GM23338 (cell line): ENCODE results near the gene SGSH.

Experiments
- CREB1 ChIP-seq: fragments of 250-450 bp; sonication (Bioruptor Pico); IDR thresholded peaks from 2 replicates; pipeline ENCODE4 v1.5.0; 2020; ENCODE audit warnings: low read depth, mild to moderate bottlenecking, moderate library complexity
- ETS1 ChIP-seq: IDR thresholded peaks from 2 replicates; pipeline ENCODE4 v1.6.1; 2016; ENCODE audit warnings: antibody characterized with exemption
- EZH2 ChIP-seq: fragments of 200-600 bp; sonication (generic); IDR thresholded peaks from one replicate; pipeline ENCODE4 v1.8.0; 2017; ENCODE audit warnings: antibody characterized with exemption, mild to moderate bottlenecking, low read depth; ENCODE audit not compliant: unreplicated experiment
- EZH2phosphoT487 ChIP-seq: fragments of 200-600 bp; sonication (generic); IDR thresholded peaks from one replicate; pipeline ENCODE4 v1.8.1; 2018; ENCODE audit warnings: antibody characterized with exemption; ENCODE audit not compliant: unreplicated experiment
- NANOG ChIP-seq: IDR thresholded peaks from 2 replicates; pipeline ENCODE4 v1.6.1; 2016; ENCODE audit warnings: antibody characterized with exemption, borderline replicate concordance
- POLR2AphosphoS5 ChIP-seq: IDR thresholded peaks from 2 replicates; pipeline ENCODE4 v1.6.1; 2016; ENCODE audit warnings: antibody characterized with exemption, low read depth
- ZNF114 ChIP-seq: fragments of 250-450 bp; sonication (Bioruptor Pico); IDR thresholded peaks from 2 replicates; pipeline ENCODE4 v1.5.0; 2020; ENCODE audit warnings: mild to moderate bottlenecking, moderate library complexity
- TF ChIP-seq, protein P1 (sequence below), 2 experiments: fragments of 200-600 bp in 1 of 2; sonication (generic) in 1 of 2; conservative IDR thresholded peaks; 2 replicates each; pipeline versions ENCODE4 v1.5.1 to v1.6.1; 2016 to 2017; ENCODE audit warnings: antibody characterized with exemption in 2 of 2, low read depth in 2 of 2, mild to moderate bottlenecking in 2 of 2, moderate library complexity in 1 of 2
- TF ChIP-seq, protein P2 (sequence below): IDR thresholded peaks from one replicate; pipeline ENCODE4 v1.6.1; 2018; ENCODE audit warnings: antibody characterized with exemption; ENCODE audit not compliant: unreplicated experiment

GRCh38 chr17:80196652-80197051 lies 23.5 kb downstream of the SGSH start:
- TF ChIP-seq, protein P1, sequence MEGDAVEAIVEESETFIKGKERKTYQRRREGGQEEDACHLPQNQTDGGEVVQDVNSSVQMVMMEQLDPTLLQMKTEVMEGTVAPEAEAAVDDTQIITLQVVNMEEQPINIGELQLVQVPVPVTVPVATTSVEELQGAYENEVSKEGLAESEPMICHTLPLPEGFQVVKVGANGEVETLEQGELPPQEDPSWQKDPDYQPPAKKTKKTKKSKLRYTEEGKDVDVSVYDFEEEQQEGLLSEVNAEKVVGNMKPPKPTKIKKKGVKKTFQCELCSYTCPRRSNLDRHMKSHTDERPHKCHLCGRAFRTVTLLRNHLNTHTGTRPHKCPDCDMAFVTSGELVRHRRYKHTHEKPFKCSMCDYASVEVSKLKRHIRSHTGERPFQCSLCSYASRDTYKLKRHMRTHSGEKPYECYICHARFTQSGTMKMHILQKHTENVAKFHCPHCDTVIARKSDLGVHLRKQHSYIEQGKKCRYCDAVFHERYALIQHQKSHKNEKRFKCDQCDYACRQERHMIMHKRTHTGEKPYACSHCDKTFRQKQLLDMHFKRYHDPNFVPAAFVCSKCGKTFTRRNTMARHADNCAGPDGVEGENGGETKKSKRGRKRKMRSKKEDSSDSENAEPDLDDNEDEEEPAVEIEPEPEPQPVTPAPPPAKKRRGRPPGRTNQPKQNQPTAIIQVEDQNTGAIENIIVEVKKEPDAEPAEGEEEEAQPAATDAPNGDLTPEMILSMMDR (conservative IDR thresholded peaks at IDR 0.05; ENCODE audit: low read depth in 2 of 2), result no peak
- TF ChIP-seq POLR2AphosphoS5 (no peak), EZH2 (no peak), EZH2phosphoT487 (no peak), CREB1 (CRISPR knock-in tag) (no peak), NANOG (no peak), ZNF114 (no peak), ETS1 (no peak)
- TF ChIP-seq, protein P2, sequence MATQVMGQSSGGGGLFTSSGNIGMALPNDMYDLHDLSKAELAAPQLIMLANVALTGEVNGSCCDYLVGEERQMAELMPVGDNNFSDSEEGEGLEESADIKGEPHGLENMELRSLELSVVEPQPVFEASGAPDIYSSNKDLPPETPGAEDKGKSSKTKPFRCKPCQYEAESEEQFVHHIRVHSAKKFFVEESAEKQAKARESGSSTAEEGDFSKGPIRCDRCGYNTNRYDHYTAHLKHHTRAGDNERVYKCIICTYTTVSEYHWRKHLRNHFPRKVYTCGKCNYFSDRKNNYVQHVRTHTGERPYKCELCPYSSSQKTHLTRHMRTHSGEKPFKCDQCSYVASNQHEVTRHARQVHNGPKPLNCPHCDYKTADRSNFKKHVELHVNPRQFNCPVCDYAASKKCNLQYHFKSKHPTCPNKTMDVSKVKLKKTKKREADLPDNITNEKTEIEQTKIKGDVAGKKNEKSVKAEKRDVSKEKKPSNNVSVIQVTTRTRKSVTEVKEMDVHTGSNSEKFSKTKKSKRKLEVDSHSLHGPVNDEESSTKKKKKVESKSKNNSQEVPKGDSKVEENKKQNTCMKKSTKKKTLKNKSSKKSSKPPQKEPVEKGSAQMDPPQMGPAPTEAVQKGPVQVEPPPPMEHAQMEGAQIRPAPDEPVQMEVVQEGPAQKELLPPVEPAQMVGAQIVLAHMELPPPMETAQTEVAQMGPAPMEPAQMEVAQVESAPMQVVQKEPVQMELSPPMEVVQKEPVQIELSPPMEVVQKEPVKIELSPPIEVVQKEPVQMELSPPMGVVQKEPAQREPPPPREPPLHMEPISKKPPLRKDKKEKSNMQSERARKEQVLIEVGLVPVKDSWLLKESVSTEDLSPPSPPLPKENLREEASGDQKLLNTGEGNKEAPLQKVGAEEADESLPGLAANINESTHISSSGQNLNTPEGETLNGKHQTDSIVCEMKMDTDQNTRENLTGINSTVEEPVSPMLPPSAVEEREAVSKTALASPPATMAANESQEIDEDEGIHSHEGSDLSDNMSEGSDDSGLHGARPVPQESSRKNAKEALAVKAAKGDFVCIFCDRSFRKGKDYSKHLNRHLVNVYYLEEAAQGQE, result no peak
